OCI-LY3 (cell line): ENCODE results near the gene SEC14L1.

Experiments
- EZH2phosphoT487 ChIP-seq: fragments of 200-600 bp; shearing (Covaris generic); IDR thresholded peaks from 2 replicates; pipeline ENCODE4 v1.6.1; 2018; ENCODE audit warnings: antibody characterized with exemption, mixed run types, low read depth
- TF ChIP-seq, protein P1 (sequence below): fragments of 200-600, 300-600 bp; sonication (generic); IDR thresholded peaks from 2 replicates; pipeline ENCODE4 v1.5.1; 2014; ENCODE audit warnings: antibody characterized with exemption, low read length, low read depth

DNA sequence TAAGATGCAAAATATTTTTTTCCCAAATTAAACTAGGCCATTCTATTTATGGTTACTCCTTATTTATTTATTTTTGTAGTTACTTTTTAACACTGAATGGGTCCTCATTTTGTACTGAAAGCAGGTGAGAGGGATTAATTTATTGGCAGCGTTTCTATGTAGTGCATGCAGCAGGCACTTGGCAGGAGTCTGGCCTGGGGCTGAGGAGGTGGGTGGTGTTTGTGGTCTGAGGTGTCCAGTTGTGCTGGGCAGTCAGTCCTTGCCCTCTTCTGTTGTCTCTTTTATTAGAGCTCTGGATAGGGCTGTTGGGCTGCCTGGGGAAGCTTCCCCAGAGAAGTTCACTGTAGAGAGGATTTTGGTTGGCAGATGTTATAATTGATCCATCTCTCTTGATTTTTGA lies 12.7 kb downstream of the SEC14L1 start:
- TF ChIP-seq, protein P1, sequence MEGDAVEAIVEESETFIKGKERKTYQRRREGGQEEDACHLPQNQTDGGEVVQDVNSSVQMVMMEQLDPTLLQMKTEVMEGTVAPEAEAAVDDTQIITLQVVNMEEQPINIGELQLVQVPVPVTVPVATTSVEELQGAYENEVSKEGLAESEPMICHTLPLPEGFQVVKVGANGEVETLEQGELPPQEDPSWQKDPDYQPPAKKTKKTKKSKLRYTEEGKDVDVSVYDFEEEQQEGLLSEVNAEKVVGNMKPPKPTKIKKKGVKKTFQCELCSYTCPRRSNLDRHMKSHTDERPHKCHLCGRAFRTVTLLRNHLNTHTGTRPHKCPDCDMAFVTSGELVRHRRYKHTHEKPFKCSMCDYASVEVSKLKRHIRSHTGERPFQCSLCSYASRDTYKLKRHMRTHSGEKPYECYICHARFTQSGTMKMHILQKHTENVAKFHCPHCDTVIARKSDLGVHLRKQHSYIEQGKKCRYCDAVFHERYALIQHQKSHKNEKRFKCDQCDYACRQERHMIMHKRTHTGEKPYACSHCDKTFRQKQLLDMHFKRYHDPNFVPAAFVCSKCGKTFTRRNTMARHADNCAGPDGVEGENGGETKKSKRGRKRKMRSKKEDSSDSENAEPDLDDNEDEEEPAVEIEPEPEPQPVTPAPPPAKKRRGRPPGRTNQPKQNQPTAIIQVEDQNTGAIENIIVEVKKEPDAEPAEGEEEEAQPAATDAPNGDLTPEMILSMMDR = no peak
- TF ChIP-seq EZH2phosphoT487 = no peak
